Posterior cingulate gyrus (tissue), 11 donors: ENCODE results near the gene ANKH.
"Not testable (repeated sequence)": the region's sequence is repeated elsewhere in the genome, so short reads cannot be mapped to it uniquely, and the experiment has no call there.

Source experiments
- DNase-seq, 10 donors: peaks; one replicate each; pipeline versions ENCODE4 v3.0.0 to v3.0.0-alpha.2; 2020 to 2021; ENCODE audit warnings: mixed read lengths in 3 of 10
- intact Hi-C: fragments of 100-400 bp; cut with DNase I; formaldehyde crosslinking; loops from one replicate; pipeline ENCODE4 v1.15.1; 2023

The ANKH gene

DNA sequence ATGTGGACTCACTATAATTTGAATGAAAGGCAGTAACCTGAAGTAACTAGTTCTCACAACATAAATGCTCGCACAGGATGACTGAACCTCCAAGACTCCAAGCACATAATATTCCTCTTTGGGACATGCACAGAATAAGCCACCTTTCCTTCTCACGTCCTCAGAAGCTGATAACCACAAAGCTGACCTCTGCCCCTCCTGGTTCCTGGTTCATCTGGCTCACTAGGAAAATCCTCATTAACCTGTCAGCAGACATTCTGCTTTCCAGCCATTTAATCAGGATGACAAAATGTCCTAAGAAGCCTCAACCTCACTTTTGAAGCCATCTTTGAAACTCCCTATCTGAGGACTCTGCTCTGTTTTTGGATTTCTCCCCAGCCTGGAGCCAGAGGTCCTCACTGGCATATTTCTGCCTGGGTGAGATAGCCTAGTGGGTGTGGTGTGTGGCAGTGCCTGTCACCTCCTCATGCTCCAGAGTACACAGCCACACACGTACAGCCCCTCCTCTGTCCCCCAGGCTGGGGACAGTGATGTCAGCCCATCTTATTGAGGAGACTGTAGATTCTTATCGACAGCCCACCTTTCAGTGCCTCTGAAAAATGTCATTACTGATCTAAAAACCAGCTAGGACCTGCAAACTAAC, 10.3 kb downstream of the ANKH start:
- DNase-seq, result no peak

DNA sequence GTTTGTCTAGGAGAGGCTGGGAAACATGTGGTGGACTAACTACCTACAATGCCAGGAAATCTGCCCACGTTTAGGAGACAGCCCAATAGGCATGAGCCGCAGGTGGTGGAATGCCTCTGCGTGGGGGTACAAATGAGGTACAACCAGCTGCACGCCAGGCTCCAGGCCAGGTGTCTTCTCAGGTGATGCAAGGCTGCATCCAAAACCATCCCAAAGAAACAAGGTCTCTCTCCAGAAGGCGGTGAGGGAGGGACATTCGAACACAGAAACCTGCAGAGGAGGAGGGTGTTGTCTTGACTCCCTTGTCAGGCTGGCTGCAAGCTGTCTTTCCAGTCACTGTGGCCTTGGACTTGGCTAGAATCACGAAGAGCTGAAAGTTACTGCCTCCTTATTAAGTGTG, 11.6 kb downstream of the ANKH start:
- intact Hi-C loops, result no loop called here
- peak in 6 of 10 donors; percentile 23 to 88 (median 46) for DNase-seq

More for the DNA sequence above, 10.3 kb downstream of the ANKH start:
- intact Hi-C loops, result no loop called here

DNA sequence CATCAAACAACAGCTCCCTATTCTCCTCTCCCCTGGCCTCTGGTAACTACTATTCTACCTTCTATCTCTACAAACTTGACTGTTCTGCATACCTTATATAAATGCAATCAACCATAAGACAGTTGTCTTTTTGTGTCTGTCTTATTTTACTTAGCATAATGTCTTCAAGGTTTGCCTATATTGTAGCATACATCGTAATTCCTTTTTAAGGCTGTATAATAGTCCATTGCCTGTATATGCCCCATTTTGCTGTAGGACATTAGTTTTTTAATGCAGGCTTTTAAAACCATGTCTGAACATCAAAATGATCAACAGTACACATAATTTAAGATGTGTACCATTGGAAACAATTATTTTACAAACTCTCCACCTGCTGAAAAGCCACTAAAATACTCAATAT, 12.4 kb downstream of the ANKH start:
- intact Hi-C loops, result no loop called here
- DNase-seq, result no peak

DNA sequence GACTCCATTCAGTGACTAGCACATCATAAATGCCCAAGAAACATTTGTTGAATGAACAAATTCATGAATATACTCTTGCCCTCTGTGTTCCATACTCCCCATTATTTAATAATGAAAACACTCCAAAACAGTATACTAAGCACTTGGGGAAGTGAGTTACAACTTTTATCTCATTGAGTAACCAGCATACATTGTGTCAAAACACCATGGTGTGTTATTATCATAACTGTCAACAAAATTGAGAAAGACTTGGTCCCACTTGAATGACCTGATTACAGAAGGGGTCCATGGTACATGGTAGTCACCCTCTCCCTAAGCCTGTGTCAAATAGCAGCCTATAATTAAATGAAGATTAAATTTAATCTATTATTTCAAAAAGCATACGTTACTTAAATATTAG, 16.2 kb downstream of the ANKH start:
- DNase-seq, result no peak
- intact Hi-C loops, result no loop called here

DNA sequence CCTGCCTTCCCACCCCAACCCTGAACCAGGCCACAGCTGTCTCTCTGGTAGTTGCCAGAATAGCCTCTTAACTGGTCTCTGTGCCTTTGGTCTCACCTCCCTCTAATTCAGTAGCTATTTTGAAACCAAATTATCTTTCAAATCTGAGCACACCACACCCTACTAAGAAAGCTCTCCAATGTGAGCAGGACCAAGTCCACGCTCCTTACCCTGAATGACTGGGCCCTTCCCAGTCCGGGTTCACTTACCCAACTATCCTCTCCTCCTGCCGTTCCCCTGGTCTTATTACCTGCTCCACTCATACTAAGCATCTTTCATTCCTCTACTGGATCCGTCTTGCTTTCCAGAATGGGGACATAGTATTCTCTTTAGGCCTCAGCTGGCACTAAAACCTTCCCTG, 16.8 kb downstream of the ANKH start:
- intact Hi-C loops, result no loop called here
- no peak for DNase-seq

DNA sequence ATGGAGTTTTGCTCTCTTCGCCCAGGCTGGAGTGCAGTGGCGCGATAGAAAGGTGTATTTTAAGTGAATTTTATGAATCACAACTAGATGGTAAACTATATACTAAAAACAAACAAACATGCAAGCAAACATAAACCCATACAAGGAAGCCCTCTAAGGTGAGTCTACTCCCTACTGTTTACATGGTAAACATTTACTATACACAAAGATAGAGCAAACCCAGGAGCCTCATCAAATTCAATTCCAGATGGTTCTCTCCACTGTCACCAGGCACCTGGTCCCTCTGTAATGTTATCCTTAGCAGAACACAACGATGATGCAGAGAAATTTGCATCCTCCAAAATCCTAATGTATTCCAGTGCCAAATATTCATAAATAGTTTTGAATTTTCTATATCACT, 17.9 kb downstream of the ANKH start:
- intact Hi-C loops, result no loop called here
- DNase-seq, result no peak

DNA sequence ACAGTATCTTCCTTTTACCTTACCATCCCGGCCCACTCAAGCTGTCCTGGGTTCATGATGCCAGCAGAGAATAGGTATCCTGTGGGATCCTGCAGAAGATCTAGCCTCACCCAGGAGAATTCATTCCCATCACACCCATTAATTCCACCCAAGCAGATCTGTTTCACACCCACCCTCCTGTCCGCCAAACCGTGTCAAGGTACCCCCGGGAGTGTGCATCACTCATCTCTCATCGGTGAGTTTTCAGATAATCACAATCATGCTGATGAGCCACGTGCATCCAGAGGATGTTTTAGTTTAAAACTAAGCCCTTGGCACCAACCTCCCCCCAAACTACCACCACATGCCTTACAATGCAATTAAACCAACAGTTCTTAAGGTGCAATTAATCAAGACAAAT, 18.8 kb downstream of the ANKH start:
- no peak for DNase-seq
- intact Hi-C loops, result no loop called here

DNA sequence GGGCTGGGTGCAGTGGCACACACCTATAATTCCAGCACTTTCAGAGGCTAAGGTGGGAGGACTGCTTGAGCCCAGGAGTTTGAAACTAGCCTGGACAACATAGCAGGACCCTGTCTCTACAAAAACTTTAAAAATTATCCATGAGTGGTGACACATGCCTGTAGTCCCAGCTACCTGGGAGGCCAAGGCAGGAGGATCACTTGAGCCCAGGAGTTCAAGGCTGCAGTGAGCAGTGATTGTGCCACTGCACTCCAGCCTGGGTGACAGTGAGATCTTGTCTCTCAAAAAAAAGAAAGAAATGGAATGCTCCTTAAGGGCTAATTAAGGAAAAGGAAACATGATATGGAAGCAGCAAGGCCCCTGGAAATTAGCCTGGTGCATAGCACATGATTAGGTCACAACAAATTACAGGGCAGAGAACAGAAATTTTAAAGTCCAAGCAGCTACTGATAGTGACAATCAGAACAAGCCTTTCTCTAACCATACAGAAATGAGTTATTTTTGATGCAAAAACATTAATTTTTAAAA, 19.5 kb downstream of the ANKH start:
- intact Hi-C loops, result no loop called here
- no peak for DNase-seq

DNA sequence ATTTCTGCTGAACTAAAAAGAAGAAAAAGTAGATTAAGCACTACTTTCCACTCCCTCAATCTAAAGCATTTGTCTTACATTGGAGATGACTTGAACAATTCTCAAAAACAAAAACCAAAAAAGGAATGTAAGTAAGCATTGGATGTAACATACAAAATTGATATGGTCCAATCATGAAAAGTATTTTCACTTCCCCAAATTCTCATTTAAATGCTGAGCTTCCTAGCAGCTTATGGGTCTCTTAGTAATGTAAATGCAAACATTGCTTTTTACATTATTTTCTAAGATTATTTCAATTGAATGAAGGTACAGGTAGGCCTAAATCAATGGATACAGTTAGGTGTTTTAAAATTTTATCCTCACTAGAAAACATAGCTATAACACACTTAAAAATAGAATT, 20.0 kb downstream of the ANKH start:
- intact Hi-C loops, result no loop called here

DNA sequence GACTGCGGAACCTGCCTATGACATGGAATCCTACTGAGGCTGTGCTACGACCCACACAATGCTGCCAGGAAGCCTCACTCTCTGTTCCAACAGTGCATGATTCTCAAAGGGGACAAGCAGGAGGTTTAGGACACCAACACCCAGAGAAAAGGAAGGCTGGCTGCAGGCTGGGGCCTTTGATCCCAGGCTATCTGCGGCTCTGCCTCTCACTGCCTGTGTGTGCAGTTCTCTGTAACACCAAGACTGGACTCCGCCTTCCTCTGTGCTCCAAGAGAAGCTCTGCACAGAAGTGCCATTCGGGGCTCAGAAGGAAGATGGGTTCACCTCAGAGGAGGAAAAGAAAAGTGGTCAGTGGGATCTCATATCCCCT, 20.5 kb downstream of the ANKH start:
- intact Hi-C loops, result no loop called here
- no peak for DNase-seq

More for the DNA sequence above, 20.0 kb downstream of the ANKH start:
- no peak for DNase-seq

DNA sequence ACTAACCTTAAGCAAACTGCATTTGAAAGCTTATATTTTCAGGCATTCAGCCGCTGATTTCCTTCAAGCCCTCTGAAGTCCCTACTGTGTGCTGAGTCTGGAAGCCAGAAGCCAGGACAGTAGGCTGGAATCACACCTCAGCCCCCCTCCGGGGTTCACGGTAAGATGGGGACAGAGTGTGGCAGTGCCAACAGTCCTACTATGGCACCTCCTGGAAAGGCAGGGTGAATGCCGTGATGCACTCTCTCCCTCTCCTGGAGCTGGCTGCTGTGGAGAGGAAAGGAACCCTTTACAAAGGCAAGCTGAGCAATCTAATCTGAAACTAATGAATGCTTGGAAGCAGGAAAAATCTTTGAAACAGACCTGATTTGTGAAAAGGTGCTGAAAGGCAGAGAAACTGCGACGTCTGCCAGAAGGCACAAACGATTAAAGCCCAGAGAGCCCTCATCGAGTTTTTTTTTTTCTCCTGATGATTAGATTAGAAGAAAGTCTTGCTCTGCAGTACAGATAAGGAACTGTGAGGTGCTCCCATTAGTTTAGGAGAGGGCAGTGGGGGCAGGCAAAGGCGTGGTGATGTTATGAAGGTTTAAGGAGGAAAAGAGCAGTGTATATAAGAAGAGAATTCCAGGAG, 21.0 kb downstream of the ANKH start:
- DNase-seq, result no peak
- intact Hi-C loops, result no loop called here

DNA sequence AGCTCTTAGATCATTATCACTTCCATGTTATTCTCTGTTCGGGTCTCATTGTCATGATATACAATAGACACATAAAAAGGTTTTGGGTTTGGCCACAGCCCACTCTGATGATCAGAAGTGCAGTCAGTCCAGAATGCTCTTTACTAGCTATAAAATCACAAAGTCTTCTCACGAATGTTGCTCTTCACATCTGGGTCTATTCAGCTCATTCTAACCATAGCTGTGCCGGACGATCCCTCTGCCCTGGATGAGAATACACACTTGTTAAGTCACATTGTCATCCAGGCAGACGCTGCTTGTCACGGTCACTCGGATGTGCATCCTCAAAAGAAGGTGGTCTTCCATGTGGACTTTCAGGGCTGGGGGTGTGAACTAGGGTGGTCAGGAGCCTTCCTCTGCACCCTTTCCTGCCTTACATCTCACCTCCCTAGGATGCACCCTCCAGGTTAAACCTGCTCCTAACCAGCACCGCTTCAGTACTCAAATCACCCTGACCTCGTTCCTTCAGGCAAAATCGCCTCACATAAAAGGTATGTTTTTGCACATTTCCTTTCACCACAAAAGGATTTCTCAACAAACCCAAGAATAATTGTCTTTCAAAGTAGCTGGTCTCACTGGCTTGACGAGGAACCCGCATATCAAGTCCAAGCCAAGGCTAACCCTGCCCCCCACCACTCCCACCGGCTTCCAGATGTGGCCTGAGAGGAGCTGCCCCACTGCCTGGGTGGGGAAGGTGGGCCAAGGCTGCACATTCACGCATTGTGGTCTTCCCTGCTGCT, 21.9 kb downstream of the ANKH start:
- intact Hi-C loops, result no loop called here
- DNase-seq, result no peak

DNA sequence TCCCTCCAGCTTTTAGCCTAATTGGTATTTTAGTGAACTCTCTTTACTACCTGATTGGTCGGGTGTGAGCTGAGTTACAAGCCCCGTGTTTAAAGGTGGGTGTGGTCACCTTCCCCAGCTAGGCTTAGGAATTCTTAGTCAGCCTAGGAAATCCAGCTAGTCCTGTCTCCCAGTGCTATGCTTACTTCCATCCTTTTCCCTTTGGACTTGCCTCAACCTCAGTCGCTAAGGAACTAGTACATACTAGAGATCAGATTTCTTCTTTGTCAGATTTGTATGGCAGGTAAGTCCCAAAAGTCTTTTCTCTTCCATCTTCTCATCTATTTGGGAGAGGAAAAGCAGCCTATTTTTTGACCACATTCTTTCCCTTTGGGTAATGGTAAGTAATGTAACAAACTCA, 22.6 kb downstream of the ANKH start:
- intact Hi-C loops, DNase-seq: not testable (repeated sequence)

DNA sequence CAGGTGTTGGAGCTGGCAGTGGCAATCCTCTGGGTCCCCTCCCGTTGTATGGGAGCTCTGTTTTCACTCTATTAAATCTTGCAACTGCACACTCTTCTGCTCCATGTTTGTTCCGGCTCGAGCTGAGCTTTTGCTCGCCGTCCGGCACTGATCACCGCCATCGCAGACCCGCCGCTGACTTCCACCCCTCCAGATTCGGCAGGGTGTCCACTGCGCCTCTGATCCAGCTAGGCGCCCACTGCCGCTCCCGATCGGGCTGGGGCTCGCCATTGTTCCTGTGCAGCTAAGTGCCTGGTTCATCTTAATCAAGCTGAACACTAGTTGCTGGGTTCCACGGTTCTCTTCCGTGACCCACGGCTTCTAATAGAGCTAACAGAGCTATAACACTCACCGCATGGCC, 23.2 kb downstream of the ANKH start:
- intact Hi-C loops, result no loop called here
- DNase-seq, result no peak

DNA sequence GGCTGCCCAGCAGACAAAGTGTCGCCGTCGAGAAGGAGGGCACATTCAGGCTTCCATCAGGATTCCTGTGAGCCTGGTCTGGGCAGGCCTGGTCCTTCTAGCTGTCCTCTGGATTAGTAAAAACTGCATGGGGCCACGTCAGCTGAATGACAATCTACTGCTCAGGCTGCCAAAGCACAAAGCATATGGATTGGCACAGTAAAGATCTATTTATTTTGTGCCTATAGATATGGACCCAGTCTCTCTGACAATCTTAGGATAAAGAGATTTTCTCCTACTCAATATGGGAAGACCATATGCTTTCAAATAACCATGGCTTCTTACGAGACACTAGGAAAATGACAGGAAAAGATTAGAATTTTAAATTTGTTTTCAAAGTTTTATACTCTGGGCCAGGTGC, 24.1 kb downstream of the ANKH start:
- intact Hi-C loops, result no loop called here
- DNase-seq, result no peak

DNA sequence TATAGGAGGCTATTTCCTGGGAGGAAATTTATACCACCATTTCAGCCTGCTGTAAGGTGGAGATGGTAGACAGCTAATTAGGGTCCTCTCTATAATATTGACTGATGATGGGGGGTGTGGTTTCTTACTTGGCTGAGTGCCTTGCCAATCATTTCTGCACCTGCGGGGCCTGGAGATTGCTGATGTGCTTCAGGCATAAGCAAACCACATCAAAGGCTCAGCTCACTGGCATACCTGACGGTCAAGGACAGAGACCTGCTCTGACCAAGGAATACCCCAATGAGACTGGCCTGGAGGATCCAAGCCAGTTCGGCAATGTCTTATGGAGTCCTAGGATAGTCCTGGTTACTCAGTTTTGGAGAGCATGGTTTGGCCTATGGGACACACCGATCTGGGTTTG, 29.5 kb downstream of the ANKH start:
- intact Hi-C loops, result no loop called here
- no peak for DNase-seq

DNA sequence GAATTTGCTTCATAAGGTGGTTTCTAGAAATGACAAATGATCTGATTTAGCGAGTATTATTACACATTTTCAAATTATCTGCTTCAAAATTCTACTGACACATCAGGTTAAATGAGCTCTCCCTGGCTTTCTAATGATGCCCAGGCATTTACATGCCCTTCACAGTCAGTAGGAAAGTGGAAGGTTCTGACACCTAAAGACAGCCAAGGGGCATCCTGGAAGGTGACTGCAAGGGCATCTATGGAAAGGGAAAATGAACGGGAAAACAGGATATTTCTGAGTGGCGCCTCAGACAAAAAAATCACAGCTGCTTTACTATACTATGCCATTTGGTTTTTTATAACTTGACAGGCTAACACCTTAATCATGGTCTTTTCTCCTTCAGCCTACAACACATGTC, 31.0 kb downstream of the ANKH start:
- DNase-seq, result no peak

DNA sequence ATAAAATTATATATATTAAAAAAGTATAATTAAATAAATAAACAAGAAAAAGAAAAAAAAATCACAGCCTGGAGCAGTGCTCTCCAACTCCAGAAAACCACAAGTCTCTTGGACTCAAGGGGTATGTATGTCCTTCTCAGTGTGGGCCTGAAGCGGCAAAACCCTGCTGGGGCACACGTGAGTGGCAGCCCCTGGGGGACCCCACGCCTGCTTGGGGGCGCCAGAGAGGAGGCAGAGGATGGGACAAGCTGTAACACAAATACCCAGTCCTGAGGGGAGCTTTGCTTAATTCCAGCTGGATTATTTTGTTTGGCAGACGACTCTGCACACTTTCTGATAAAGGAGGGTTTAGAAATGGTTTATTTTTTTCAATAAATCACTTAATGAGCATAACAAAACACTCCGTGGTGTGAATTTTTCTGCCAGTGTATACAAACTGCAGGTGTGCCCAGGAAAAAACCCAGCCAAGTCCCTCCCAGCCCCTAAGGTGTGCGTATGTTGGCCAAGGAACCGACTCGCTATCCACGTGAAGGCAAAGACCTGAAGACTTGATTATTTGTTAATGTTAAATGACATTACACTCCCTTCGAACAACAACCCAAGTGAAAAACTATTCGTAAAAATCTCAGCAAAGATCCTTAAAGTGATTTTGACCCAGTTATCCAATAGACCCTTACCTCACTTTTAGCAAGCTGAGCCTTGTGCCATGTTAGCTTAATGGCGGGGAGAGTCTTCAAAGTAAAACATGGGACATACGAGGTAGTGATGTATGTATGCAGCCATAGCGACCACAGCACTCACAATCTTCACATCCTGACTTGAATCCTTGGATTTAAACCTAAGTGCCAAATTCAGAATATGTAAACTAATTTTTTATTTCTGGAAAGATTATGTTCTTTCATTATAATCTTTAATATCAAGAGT, 32.9 kb downstream of the ANKH start:
- intact Hi-C loops, result no loop called here
- no peak for DNase-seq

More for the DNA sequence above, 31.0 kb downstream of the ANKH start:
- intact Hi-C loops, result no loop called here

DNA sequence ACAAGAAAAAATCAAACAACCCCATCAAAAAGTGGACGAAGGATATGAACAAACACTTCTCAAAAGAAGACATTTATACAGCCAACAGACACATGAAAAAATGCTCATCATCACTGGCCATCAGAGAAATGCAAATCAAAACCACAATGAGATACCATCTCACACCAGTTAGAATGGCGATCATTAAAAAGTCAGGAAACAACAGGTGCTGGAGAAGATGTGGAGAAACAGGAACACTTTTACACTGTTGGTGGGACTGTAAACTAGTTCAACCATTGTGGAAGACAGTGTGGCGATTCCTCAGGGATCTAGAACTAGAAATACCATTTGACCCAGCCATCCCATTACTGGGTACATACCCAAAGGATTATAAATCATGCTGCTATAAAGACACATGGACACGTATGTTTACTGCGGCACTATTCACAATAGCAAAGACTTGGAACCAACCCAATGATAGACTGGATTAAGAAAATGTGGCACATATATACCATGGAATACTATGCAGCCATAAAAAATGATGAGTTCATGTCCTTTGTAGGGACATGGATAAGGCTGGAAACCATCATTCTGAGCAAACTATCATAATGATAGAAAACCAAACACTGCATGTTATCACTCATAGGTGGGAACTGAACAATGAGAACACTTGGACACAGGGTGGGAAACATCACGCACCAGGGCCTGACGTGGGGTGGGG, 34.0 kb downstream of the ANKH start:
- intact Hi-C loops, DNase-seq: not testable (repeated sequence)
